ENCODE measurements around the gene NFKBIL1.

NFKBIL1 gene

GRCh38 chr6:31525553-31525931 lies 21.9 kb upstream of the NFKBIL1 start:
- no peak overlapping the region for H3K4me3 ChIP-seq (ENCODE audit: low read depth, low read length)
- TF ChIP-seq CTCF (IDR thresholded peaks at IDR 0.05; ENCODE audit: borderline replicate concordance, insufficient read depth, low read depth, low read length), result no peak

GRCh38 chr6:31525932-31526591 lies 21.3 kb upstream of the NFKBIL1 start:
- TF ChIP-seq CTCF (IDR thresholded peaks at IDR 0.05; ENCODE audit: borderline replicate concordance, insufficient read depth, low read depth, low read length), result no peak

GRCh38 chr6:31528307-31528777 lies 19.1 kb upstream of the NFKBIL1 start:
- H3K4me3 ChIP-seq (ENCODE audit: low read depth, low read length), result no peak overlapping the region
- TF ChIP-seq CTCF (IDR thresholded peaks at IDR 0.05; ENCODE audit: borderline replicate concordance, insufficient read depth, low read depth, low read length), result no peak

More at GRCh38 chr6:31525932-31526591, 21.3 kb upstream of the NFKBIL1 start:
- H3K4me3 ChIP-seq (ENCODE audit: low read depth, low read length), result no peak overlapping the region

- no peak within 1 kb of the TSS for H3K4me3 ChIP-seq (ENCODE audit: low read depth, low read length)
- no peak for TF ChIP-seq CTCF (IDR thresholded peaks at IDR 0.05; ENCODE audit: borderline replicate concordance, insufficient read depth, low read depth, low read length)
Observed at GRCh38 chr6:31528821-31529328, 18.5 kb upstream of the NFKBIL1 start, which contains the start of gene MCCD1. TSS of gene MCCD1 (plus strand) at chr6:31528962. CDS start at chr6:31529015, 53 bp downstream.

GRCh38 chr6:31529329-31530150 lies 17.9 kb upstream of the NFKBIL1 start:
- H3K4me3 ChIP-seq (ENCODE audit: low read depth, low read length), result no peak overlapping the region
- TF ChIP-seq CTCF (IDR thresholded peaks at IDR 0.05; ENCODE audit: borderline replicate concordance, insufficient read depth, low read depth, low read length), result no peak

GRCh38 chr6:31530659-31531058 lies 16.7 kb upstream of the NFKBIL1 start:
- TF ChIP-seq CTCF (IDR thresholded peaks at IDR 0.05; ENCODE audit: borderline replicate concordance, insufficient read depth, low read depth, low read length), result no peak
- H3K4me3 ChIP-seq (ENCODE audit: low read depth, low read length), result no peak overlapping the region

Measured in GM12875 (cell line).